Psoas muscle (tissue), 8 donors: ENCODE data around the gene CCDC90B. TPM values are rescaled to one million over a fixed set of nuclear protein-coding genes. Genes with fewer than 3 reads are reported as not detected.

Source experiments
- ATAC-seq, 4 donors: fragments of 200-7000 bp; cut with Tn5 transposase; one replicate each; pipeline ENCODE4 v1.9.1; 2020; ENCODE audit warnings: moderate library complexity in 3 of 4, mild to moderate bottlenecking in 2 of 4
- DNase-seq, 2 donors: peaks; one replicate each; pipeline ENCODE4 v3.0.0-alpha.2; 2020
- H3K27ac ChIP-seq: fragments of 200-600 bp; one replicate; pipeline ENCODE4 v1.8.0; 2022
- H3K27me3 ChIP-seq, 3 donors: fragments of 200-600 bp in 1 of 3; one replicate each; pipeline versions ENCODE4 v1.6.1 to v1.8.0; 2013 to 2022; ENCODE audit warnings: low read length in 2 of 3, mild to moderate bottlenecking in 2 of 3, moderate library complexity in 1 of 3; ENCODE audit not compliant: insufficient read depth in 3 of 3
- H3K36me3 ChIP-seq, 2 donors: fragments of 200-600 bp in 1 of 2; one replicate each; pipeline versions ENCODE4 v1.6.1 to v1.8.0; 2013 to 2022; ENCODE audit warnings: low read depth in 1 of 2, mild to moderate bottlenecking in 1 of 2, moderate library complexity in 1 of 2; ENCODE audit not compliant: insufficient read depth in 1 of 2
- H3K4me1 ChIP-seq: fragments of 200-600 bp; one replicate; pipeline ENCODE4 v1.8.0; 2022
- H3K4me3 ChIP-seq: fragments of 200-600 bp; one replicate; pipeline ENCODE4 v1.8.0; 2022; ENCODE audit warnings: mild to moderate bottlenecking
- H3K9me3 ChIP-seq: fragments of 200-600 bp; one replicate; pipeline ENCODE4 v1.8.0; 2022
- CTCF ChIP-seq: fragments of 200-600 bp; IDR thresholded peaks from one replicate; pipeline ENCODE4 v1.8.0; 2022; ENCODE audit warnings: antibody characterized with exemption
- WGBS, 3 donors: extraction: QIAGEN DNeasy Blood & Tissue Kit; methylation state at CpG; one replicate each; pipeline versions ENCODE4 v1.1.6 to v1.1.7; 2013; 5-methylcytosine and 5-hydroxymethylcytosine counted together
- intact Hi-C, 2 donors: fragments of 100-400 bp; cut with DNase I; formaldehyde crosslinking; loops; one replicate each; pipeline versions ENCODE4 v1.11.0 to v1.14.2; 2022
- long read RNA-seq, 2 donors: library from polyadenylated mRNA; unstranded; transcript quantifications; one replicate each; pipeline ENCODE4 v2.0.0, GENCODE V29; 2021
- polyA plus RNA-seq, 3 donors: library from polyadenylated mRNA; stranded (reverse); fragments of 200-250 nt; gene quantifications; one replicate each; pipeline ENCODE4 v1.2.3, GENCODE V29; 2013
- total RNA-seq, 4 donors: library from RNA; stranded (reverse); fragmentation: NEBNext Ultra II Directional in 2 of 4; extraction: Animal tissue kit (Norgen Biotek cat#: 25700) in 2 of 4; gene quantifications; one replicate each; pipeline versions ENCODE4 v1.2.1 to v1.2.4, GENCODE V29; 2021 to 2023
- donor health status: healthy with polysubstance abuse.
- donor health status: DM: no; HTN: no; CAD: no; lungs with moderate emphysema.
- donor health status: Bipolar disorder and iron deficiency.
- donor health status: healthy.
- donor health status: DM: yes; HTN: yes; CAD: no.
- donor health status: DM: no; HTN: no; CAD: no.
- donor health status: DM: no; HTN: no; CAD: no.
- donor health status: DM: yes; HTN: yes; CAD: no.

CCDC90B gene, protein sequence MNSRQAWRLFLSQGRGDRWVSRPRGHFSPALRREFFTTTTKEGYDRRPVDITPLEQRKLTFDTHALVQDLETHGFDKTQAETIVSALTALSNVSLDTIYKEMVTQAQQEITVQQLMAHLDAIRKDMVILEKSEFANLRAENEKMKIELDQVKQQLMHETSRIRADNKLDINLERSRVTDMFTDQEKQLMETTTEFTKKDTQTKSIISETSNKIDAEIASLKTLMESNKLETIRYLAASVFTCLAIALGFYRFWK
- 10 to 100 TPM; 15.5 to 34.0 (median 23.0) TPM for total RNA-seq
- polyA plus RNA-seq = 10 to 100 TPM; 21.1 to 46.4 (median 45.8) TPM
- long read RNA-seq, donor 1, full-length matches to known transcripts = 12 of 17 reads
- long read RNA-seq, donor 1, partial matches to known transcripts = 0 of 17 reads
- long read RNA-seq, donor 1, other reads (novel, unspliced or antisense) = 5 of 17 reads
- long read RNA-seq, donor 2, full-length matches to known transcripts = 17 of 23 reads
- long read RNA-seq, donor 2, partial matches to known transcripts = 1 of 23 reads
- long read RNA-seq, donor 2, other reads (novel, unspliced or antisense) = 5 of 23 reads

- DNase-seq (peak; percentile 95 to 97), ATAC-seq (peak; percentile 96 to 97 (median 97))
- Histone ChIP-seq H3K9me3 (no peaks in the 10 kb centered on the region), H3K4me1 (peaks cover 32% of the 10 kb centered on the region), H3K4me3 (peak within 1 kb of the TSS; percentile 84), H3K27me3 (no peaks in the 10 kb centered on the region), H3K36me3 (no peaks in the 10 kb centered on the region), H3K27ac (peak within 1 kb of the TSS; percentile 95)
- TF ChIP-seq CTCF = no peak
- 0% methylated on average over 55 of the region's 55 CpGs for WGBS, 3 donors
- intact Hi-C loops = loop anchor here in 1 of 2 donors (10.0 kb wide), 1 partner anchor 381 kb away; the partner anchor contains the start of genes DDIAS and PRCP
Measured at GRCh38 chr11:83285771-83286528, at the start of gene CCDC90B. TSS of gene CCDC90B (minus strand) at chr11:83286367. CDS start at chr11:83285972, 395 bp downstream.

DNA sequence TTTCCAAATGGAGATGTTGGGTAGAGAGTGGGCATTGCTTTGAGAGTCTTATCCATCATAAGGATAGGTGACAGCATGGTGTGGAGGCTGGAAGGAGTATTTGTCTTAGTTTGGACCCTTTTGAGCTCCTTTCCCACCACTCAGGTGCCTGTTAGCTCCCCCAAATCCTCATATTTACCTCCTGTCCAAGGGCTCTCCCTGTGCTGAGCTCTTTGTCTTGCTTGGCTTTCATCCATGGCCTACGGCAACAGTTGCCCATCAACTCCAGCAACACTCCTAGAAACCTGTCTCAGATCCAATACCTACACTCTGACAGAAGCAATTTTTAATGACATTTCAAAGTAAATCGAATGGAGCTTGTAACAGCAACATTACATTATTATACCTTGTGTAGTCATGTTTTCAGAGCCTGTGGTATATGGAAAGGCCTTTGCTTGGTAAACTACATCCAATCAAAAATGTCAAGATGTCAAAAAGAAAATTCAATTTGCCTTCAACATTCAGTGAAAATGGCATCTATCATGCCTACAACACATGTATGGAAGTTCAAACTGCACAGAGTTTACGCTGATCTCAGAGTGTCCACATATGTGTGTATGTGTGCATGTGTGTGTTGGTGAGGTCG is 49.4 kb upstream of the CCDC90B start:
- DNase-seq (no peak), ATAC-seq (no peak)
- Histone ChIP-seq H3K36me3 (no peaks in the 10 kb centered on the region), H3K4me1 (no peaks in the 10 kb centered on the region), H3K27ac (no peak overlapping the region), H3K4me3 (no peak overlapping the region), H3K9me3 (no peaks in the 10 kb centered on the region), H3K27me3 (no peaks in the 10 kb centered on the region)
- intact Hi-C loops = no loop called here
- TF ChIP-seq CTCF = no peak
- WGBS, 3 donors = 71 to 85% (median 78%) methylated on average over 4 of the region's 4 CpGs

- no peak for DNase-seq
- no peak for ATAC-seq
Measured at GRCh38 chr11:83330303-83330702, 44.1 kb upstream of the CCDC90B start.

GRCh38 chr11:83326326-83326725 is 40.2 kb upstream of the CCDC90B start:
- no peaks in the 10 kb centered on the region for H3K27me3 ChIP-seq
- no peak overlapping the region for H3K4me3 ChIP-seq
- DNase-seq (no peak), ATAC-seq (no peak)
- H3K9me3 ChIP-seq = no peaks in the 10 kb centered on the region
- H3K27ac ChIP-seq = no peak overlapping the region
- WGBS, 3 donors = 87 to 100% (median 93%) methylated on average over 1 of the region's 1 CpG
- TF ChIP-seq CTCF = no peak
- intact Hi-C loops = no loop called here
- no peaks in the 10 kb centered on the region for H3K36me3 ChIP-seq
- no peaks in the 10 kb centered on the region for H3K4me1 ChIP-seq

More at GRCh38 chr11:83330303-83330702, 44.1 kb upstream of the CCDC90B start:
- WGBS, 3 donors = 69 to 83% (median 74%) methylated on average over 2 of the region's 2 CpGs
- Histone ChIP-seq H3K4me1 (no peaks in the 10 kb centered on the region), H3K27ac (no peak overlapping the region), H3K27me3 (no peaks in the 10 kb centered on the region), H3K4me3 (no peak overlapping the region), H3K36me3 (no peaks in the 10 kb centered on the region), H3K9me3 (no peaks in the 10 kb centered on the region)
- TF ChIP-seq CTCF = no peak
- intact Hi-C loops = no loop called here
